TTC549 (cell line): ENCODE data around the gene ATP1A3.
"Not testable (repeated sequence)": the region's sequence is repeated elsewhere in the genome, so short reads cannot be mapped to it uniquely, and the experiment has no call there.

Experiments
- FAIRE-seq: peaks from 2 replicates; lab custom pipeline; 2012; peaks lifted over from hg19 to GRCh38; lab: Jason Lieb, UNC

Gene ATP1A3

GRCh38 chr19:41944336-41944735 lies 49.7 kb downstream of the ATP1A3 start:
- FAIRE-seq = no peak

- FAIRE-seq = no peak
These were observed 52.4 kb downstream of the ATP1A3 start for GRCh38 chr19:41941410-41942202.

GRCh38 chr19:41940731-41941409 lies 53.2 kb downstream of the ATP1A3 start:
- FAIRE-seq = no peak

GRCh38 chr19:41939861-41940730 lies 53.9 kb downstream of the ATP1A3 start:
- FAIRE-seq = no peak

GRCh38 chr19:41939209-41939608 lies 54.8 kb downstream of the ATP1A3 start:
- FAIRE-seq = not testable (repeated sequence)

GRCh38 chr19:41937525-41938468 lies 56.2 kb downstream of the ATP1A3 start:
- no peak for FAIRE-seq

GRCh38 chr19:41936961-41937360 lies 57.1 kb downstream of the ATP1A3 start:
- no peak for FAIRE-seq

GRCh38 chr19:41936416-41936850 lies 57.6 kb downstream of the ATP1A3 start:
- no peak for FAIRE-seq

- FAIRE-seq = no peak
These were observed 58.1 kb downstream of the ATP1A3 start for GRCh38 chr19:41935760-41936415.

- FAIRE-seq = no peak
These were observed 59.1 kb downstream of the ATP1A3 start for GRCh38 chr19:41934849-41935374.

- FAIRE-seq = no peak
These were observed 60.2 kb downstream of the ATP1A3 start for GRCh38 chr19:41933693-41934426.

GRCh38 chr19:41932720-41933332 lies 61.2 kb downstream of the ATP1A3 start:
- no peak for FAIRE-seq

- FAIRE-seq = no peak
These were observed 61.7 kb downstream of the ATP1A3 start for GRCh38 chr19:41932259-41932719.

GRCh38 chr19:41930926-41931592 lies 63.0 kb downstream of the ATP1A3 start:
- no peak for FAIRE-seq

- FAIRE-seq = no peak
These were observed 63.7 kb downstream of the ATP1A3 start for GRCh38 chr19:41930322-41930722.

- FAIRE-seq = no peak
These were observed 64.4 kb downstream of the ATP1A3 start for GRCh38 chr19:41929536-41930071.

GRCh38 chr19:41928754-41929535 lies 65.1 kb downstream of the ATP1A3 start:
- no peak for FAIRE-seq

- no peak for FAIRE-seq
These were observed 65.8 kb downstream of the ATP1A3 start, which contains the start of gene ERFL for GRCh38 chr19:41928221-41928683. Gene ERFL, minus strand, starts transcription at chr19:41928449. Its CDS starts 15,530 bp downstream, at chr19:41912919.
